Panc1 (cell line): ENCODE data around the gene NLRC5. TPM values are rescaled to one million over a fixed set of nuclear protein-coding genes. Genes with fewer than 3 reads are reported as not detected.

Source experiments
- ATAC-seq: fragments of 200-7000 bp; cut with Tn5 transposase; 2 replicates; pipeline ENCODE4 v1.9.1; 2020; ENCODE audit warnings: mild to moderate bottlenecking, moderate library complexity
- BruUV-seq: library from RNA; stranded (reverse); fragments of 400-500 nt; replicated peaks from 2 replicates; lab custom pipeline; 2021; lab: Mats Ljungman, UMichigan
- CTCF ChIA-PET: fragments of 300-600 bp; sonication (Branson Sonifier 250); formaldehyde crosslinking; loops from one replicate; lab custom pipeline; 2022; ENCODE audit warnings: antibody characterized with exemption; lab: Charles Lee
- POLR2A ChIA-PET: fragments of 300-600 bp; sonication (Branson Sonifier 250); formaldehyde crosslinking; loops from one replicate; lab custom pipeline; 2022; ENCODE audit warnings: antibody characterized with exemption; lab: Charles Lee
- DNase-seq: peaks from one replicate; pipeline ENCODE4 v3.0.0-alpha.2; 2010; ENCODE audit warnings: low read depth, low spot score
- H3K27ac ChIP-seq: 2 replicates; pipeline ENCODE4 v1.5.1; 2011; ENCODE audit warnings: mild to moderate bottlenecking, low read length, inconsistent platforms
- H3K27me3 ChIP-seq: fragments of 200-500 bp; sonication (Bioruptor generic); 2 replicates; pipeline ENCODE4 v1.6.0; 2014; ENCODE audit warnings: low read length, inconsistent platforms; ENCODE audit not compliant: control insufficient read depth, insufficient read depth
- H3K36me3 ChIP-seq: fragments of 200-500 bp; sonication (Bioruptor generic); 2 replicates; pipeline ENCODE4 v1.5.1; 2014; ENCODE audit warnings: inconsistent platforms, mild to moderate bottlenecking, low read length, moderate library complexity; ENCODE audit not compliant: control insufficient read depth, insufficient read depth
- H3K4me1 ChIP-seq: 2 replicates; pipeline ENCODE4 v1.5.1; 2011; ENCODE audit warnings: inconsistent platforms, mild to moderate bottlenecking, low read length, moderate library complexity; ENCODE audit not compliant: control insufficient read depth, insufficient read depth
- H3K4me3 ChIP-seq, 2 experiments: 2 replicates each; pipeline ENCODE4 v1.5.1; 2011 to 2012; ENCODE audit warnings: low read depth in 2 of 2, low read length in 2 of 2, mild to moderate bottlenecking in 2 of 2, inconsistent platforms in 1 of 2, moderate library complexity in 1 of 2
- H3K9me3 ChIP-seq: fragments of 200-500 bp; sonication (Bioruptor generic); 2 replicates; pipeline ENCODE4 v1.5.1; 2014; ENCODE audit warnings: low read depth, mild to moderate bottlenecking, inconsistent platforms, low read length, moderate library complexity; ENCODE audit not compliant: control insufficient read depth, insufficient read depth
- CTCF ChIP-seq: fragments of 450-650 bp; IDR thresholded peaks from 2 replicates; pipeline ENCODE4 v1.5.1; 2017; ENCODE audit warnings: mild to moderate bottlenecking
- POLR2AphosphoS5 ChIP-seq: IDR thresholded peaks from 2 replicates; pipeline ENCODE4 v1.6.1; 2012; ENCODE audit warnings: mild to moderate bottlenecking, low read depth, low read length, moderate library complexity
- REST ChIP-seq, 2 experiments: IDR thresholded peaks; 2 replicates each; pipeline ENCODE4 v1.6.1; 2011 to 2012; ENCODE audit warnings: low read depth in 2 of 2, control low read depth in 1 of 2, low read length in 1 of 2, mild to moderate bottlenecking in 1 of 2, moderate library complexity in 1 of 2; ENCODE audit not compliant: insufficient read depth in 1 of 2
- SIN3A ChIP-seq: IDR thresholded peaks from 2 replicates; pipeline ENCODE4 v1.6.1; 2012; ENCODE audit warnings: low read depth, mild to moderate bottlenecking, low read length, moderate library complexity, borderline replicate concordance; ENCODE audit not compliant: insufficient read depth
- TCF7L2 ChIP-seq: IDR thresholded peaks from 2 replicates; pipeline ENCODE4 v1.6.1; 2011; ENCODE audit warnings: mild to moderate bottlenecking, low read depth, low read length, inconsistent platforms
- in situ Hi-C: cut with HindIII; loops from 2 replicates; pipeline ENCODE4 v1.10.0; 2016; ENCODE audit warnings: low sequenced_read_pairs, low pct_unique_long_range_greater_than_20kb
- intact Hi-C: fragments of 100-400 bp; cut with micrococcal nuclease; formaldehyde crosslinking; loops from one replicate; pipeline ENCODE4 v1.10.0; 2022; ENCODE audit not compliant: unreplicated experiment
- total RNA-seq: library from RNA; stranded (reverse); gene quantifications from one replicate; pipeline ENCODE4 v1.2.1, GENCODE V29; 2021; ENCODE audit not compliant: unreplicated experiment

NLRC5 gene
- total RNA-seq, 1 experiment from 2014 or later: 8.8 TPM

GRCh38 chr16:57128771-57129389 is 139.5 kb downstream of the NLRC5 start:
- ChIA-PET CTCF (no interaction called here), POLR2A (no interaction called here)
- ATAC-seq: no peak
- in situ Hi-C loops: no loop called here
- no peak overlapping the region for H3K4me3 ChIP-seq
- H3K9me3 ChIP-seq: no peaks in the 10 kb centered on the region
- no TSS peak for BruUV-seq
- no peaks in the 10 kb centered on the region for H3K36me3 ChIP-seq
- H3K27me3 ChIP-seq: no peaks in the 10 kb centered on the region
- H3K27ac ChIP-seq: no peak overlapping the region
- TF ChIP-seq SIN3A (no peak), REST (IDR thresholded peaks at IDR 0.05; ENCODE audit: insufficient read depth in 1 of 2, low read depth in 2 of 2, low read length in 1 of 2) (no peak), POLR2AphosphoS5 (no peak), TCF7L2 (no peak), CTCF (no peak)
- DNase-seq: no peak
- H3K4me1 ChIP-seq: no peaks in the 10 kb centered on the region
- intact Hi-C loops: no loop called here

- ChIA-PET CTCF (no interaction called here), POLR2A (no interaction called here)
- BruUV-seq: no TSS peak
- Histone ChIP-seq H3K9me3 (no peaks in the 10 kb centered on the region), H3K27me3 (no peaks in the 10 kb centered on the region), H3K4me3 (no peak overlapping the region), H3K36me3 (no peaks in the 10 kb centered on the region), H3K27ac (no peak overlapping the region), H3K4me1 (no peaks in the 10 kb centered on the region)
- DNase-seq (no peak), ATAC-seq (no peak)
- in situ Hi-C loops (no loop called here), intact Hi-C loops (no loop called here)
- TF ChIP-seq POLR2AphosphoS5: no peak
- TF ChIP-seq SIN3A: no peak
- TF ChIP-seq REST (IDR thresholded peaks at IDR 0.05; ENCODE audit: insufficient read depth in 1 of 2, low read depth in 2 of 2, low read length in 1 of 2): no peak
- TF ChIP-seq CTCF: no peak
- TF ChIP-seq TCF7L2: no peak
Observed at GRCh38 chr16:57130950-57131321, 141.6 kb downstream of the NLRC5 start.
